Thyroid gland (tissue), 4 donors: Measurements from ENCODE around the gene CCDC9. TPM values are rescaled to one million over a fixed set of nuclear protein-coding genes. Genes with fewer than 3 reads are reported as not detected.

Experiments used
- DNase-seq, 2 donors: peaks; one replicate each; pipeline ENCODE4 v3.0.0-alpha.2; 2019
- H3K27ac ChIP-seq, 3 donors: fragments of 200-600 bp; sonication (generic); 1 replicate in 2 of 3; 2 replicates in 1 of 3; pipeline ENCODE4 v1.5.1; 2016 to 2019; ENCODE audit warnings: mild to moderate bottlenecking in 1 of 3, moderate library complexity in 1 of 3
- H3K27me3 ChIP-seq: fragments of 200-600 bp; sonication (generic); one replicate; pipeline ENCODE4 v1.5.1; 2019
- H3K36me3 ChIP-seq, 2 donors: fragments of 200-600 bp; sonication (generic); one replicate each; pipeline ENCODE4 v1.5.1; 2016 to 2019
- H3K4me1 ChIP-seq, 2 donors: fragments of 200-600 bp; sonication (generic); one replicate each; pipeline ENCODE4 v1.5.1; 2017 to 2019
- H3K4me3 ChIP-seq, 3 donors: fragments of 200-600 bp; sonication (generic); replicated peaks in 1 of 3; 1 replicate in 2 of 3; 2 replicates in 1 of 3; pipeline ENCODE4 v1.5.1; 2016; ENCODE audit warnings: mild to moderate bottlenecking in 1 of 3
- H3K9me3 ChIP-seq: fragments of 200-600 bp; sonication (generic); one replicate; pipeline ENCODE4 v1.5.1; 2017
- CTCF ChIP-seq, 6 experiments: fragments of 200-600 bp in 3 of 6; fragments of 450-650 bp in 3 of 6; sonication (generic) in 3 of 6; IDR thresholded peaks; one replicate each; pipeline ENCODE4 v1.5.1; 2016 to 2019; ENCODE audit warnings: antibody characterized with exemption in 6 of 6, mild to moderate bottlenecking in 2 of 6, inconsistent platforms in 1 of 6, moderate library complexity in 1 of 6
- POLR2A ChIP-seq, 2 donors: fragments of 450-650 bp; IDR thresholded peaks; one replicate each; pipeline ENCODE4 v1.6.1; 2017; ENCODE audit warnings: antibody characterized with exemption in 2 of 2, mild to moderate bottlenecking in 2 of 2, moderate library complexity in 1 of 2
- WGBS, 2 donors: methylation state at CpG; one replicate each; pipeline ENCODE4 v1.1.5; 2017; 5-methylcytosine and 5-hydroxymethylcytosine counted together
- intact Hi-C: fragments of 100-400 bp; cut with DNase I; formaldehyde crosslinking; loops from one replicate; pipeline ENCODE4 v1.15.1; 2023
- total RNA-seq, 4 donors: library from RNA; depleted of rRNA; stranded (reverse); fragments of >200 nt; gene quantifications; one replicate each; pipeline ENCODE4 v1.2.3, GENCODE V29; 2016

The CCDC9 gene
- total RNA-seq, 4 donors from 2014 or later = 16.1 to 21.9 (median 17.8) TPM

GRCh38 chr19:47232422-47233211 lies 23.7 kb upstream of the CCDC9 start:
- no peaks in the 10 kb centered on the region for H3K27me3 ChIP-seq
- H3K4me1 ChIP-seq = peaks cover 15 to 31% of the 10 kb centered on the region in 2 donors
- peak in 1 of 2 donors; percentile 55 for DNase-seq
- H3K9me3 ChIP-seq = no peaks in the 10 kb centered on the region
- TF ChIP-seq CTCF (IDR thresholded peaks at IDR 0.05) (no peak), POLR2A (IDR thresholded peaks at IDR 0.05) (no peak)
- intact Hi-C loops = no loop called here
- H3K36me3 ChIP-seq = no peaks in the 10 kb centered on the region
- WGBS, 2 donors = 52 to 69% methylated on average over 16 of the region's 16 CpGs
- no peak overlapping the region for H3K4me3 ChIP-seq
- H3K27ac ChIP-seq = peak overlapping the region in 1 of 3 donors; percentile 24

DNA sequence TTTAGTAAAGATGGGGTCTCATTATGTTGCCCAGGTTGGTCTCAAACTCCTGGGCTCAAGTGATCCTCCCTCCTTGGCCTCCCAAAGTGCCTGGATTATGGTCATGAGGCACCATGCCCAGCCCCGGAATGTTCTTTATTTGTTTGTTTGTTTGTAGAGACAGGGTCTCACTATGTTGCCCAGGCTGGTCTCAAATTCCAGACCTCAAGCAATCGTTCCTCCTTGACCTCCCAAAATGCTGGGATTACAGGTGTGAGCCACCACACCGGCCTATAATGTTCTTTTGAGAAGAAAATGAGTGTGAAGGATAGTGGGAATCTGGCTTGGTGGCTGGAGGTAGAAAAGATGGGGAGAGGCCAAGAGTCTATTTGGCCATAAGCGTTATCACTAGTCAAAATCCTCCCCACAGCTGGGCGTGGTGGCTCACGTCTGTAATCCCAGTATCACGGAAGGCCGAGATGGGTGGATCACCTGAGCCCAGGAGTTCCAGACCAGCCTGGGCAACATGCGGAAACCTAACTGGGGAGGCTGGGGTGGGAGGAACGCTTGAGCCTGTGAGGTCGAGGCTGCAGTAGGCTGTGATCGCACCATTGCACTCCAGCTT lies 20.2 kb upstream of the CCDC9 start:
- no peaks in the 10 kb centered on the region for H3K9me3 ChIP-seq
- DNase-seq = no peak
- no peaks in the 10 kb centered on the region for H3K27me3 ChIP-seq
- H3K27ac ChIP-seq = no peak overlapping the region
- H3K4me3 ChIP-seq = no peak overlapping the region
- WGBS, 2 donors = 84 to 85% methylated on average over 12 of the region's 12 CpGs
- no peak for TF ChIP-seq CTCF (IDR thresholded peaks at IDR 0.05)
- TF ChIP-seq POLR2A (IDR thresholded peaks at IDR 0.05) = no peak
- H3K4me1 ChIP-seq = peaks cover 9 to 28% of the 10 kb centered on the region in 2 donors
- H3K36me3 ChIP-seq = no peaks in the 10 kb centered on the region
- intact Hi-C loops = no loop called here

DNA sequence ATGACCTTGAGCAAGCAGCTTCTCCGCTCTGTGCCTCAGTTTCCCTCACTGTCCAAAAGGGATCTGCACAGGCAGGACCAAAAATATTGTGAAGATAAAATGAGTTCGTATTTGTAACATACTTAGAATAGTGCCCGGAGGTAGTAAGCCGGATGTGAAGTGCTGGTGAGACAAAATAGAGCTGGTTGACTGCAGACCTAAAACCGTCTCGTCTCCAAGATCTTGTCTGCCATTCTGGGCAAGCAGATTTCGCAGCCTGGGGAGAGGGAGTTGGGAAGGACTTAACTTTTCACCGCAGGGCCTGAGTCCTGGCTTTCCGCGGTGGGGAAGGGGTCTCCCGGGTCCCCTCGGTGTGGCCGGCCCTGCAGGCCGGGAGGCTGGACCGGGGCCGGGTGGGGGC lies 17.2 kb upstream of the CCDC9 start:
- Histone ChIP-seq H3K4me3 (no peak overlapping the region), H3K27me3 (no peaks in the 10 kb centered on the region), H3K36me3 (no peaks in the 10 kb centered on the region), H3K9me3 (no peaks in the 10 kb centered on the region), H3K4me1 (peaks cover 11 to 32% of the 10 kb centered on the region in 2 donors), H3K27ac (no peak overlapping the region)
- WGBS, 2 donors = 12 to 17% methylated on average over 10 to 12 of the region's 16 CpGs
- intact Hi-C loops = no loop called here
- no peak for DNase-seq
- TF ChIP-seq POLR2A (IDR thresholded peaks at IDR 0.05) = no peak
- TF ChIP-seq CTCF (IDR thresholded peaks at IDR 0.05) = no peak

- Histone ChIP-seq H3K36me3 (no peaks in the 10 kb centered on the region), H3K4me1 (peaks cover 11 to 38% of the 10 kb centered on the region in 2 donors), H3K27ac (no peak overlapping the region), H3K9me3 (no peaks in the 10 kb centered on the region), H3K4me3 (no peak overlapping the region), H3K27me3 (no peaks in the 10 kb centered on the region)
- 17% methylated on average over 8 of the region's 62 CpGs; no CpG with 5 or more reads in 1 of the 2 donors for WGBS, 2 donors
- DNase-seq = peak; percentile 16 to 27
- intact Hi-C loops = loop anchor here (5.0 to 10.0 kb wide), 3 partner anchors 32 to 225 kb away; partner anchors contain the start of gene NPAS1
- TF ChIP-seq CTCF (IDR thresholded peaks at IDR 0.05) (no peak), POLR2A (IDR thresholded peaks at IDR 0.05) (no peak)
These were observed 16.6 kb upstream of the CCDC9 start for GRCh38 chr19:47239610-47240296.
